Measurements from ENCODE around the gene ADD1. TPM values are rescaled to one million over a fixed set of nuclear protein-coding genes. Genes with fewer than 3 reads are reported as not detected.
"Not testable (repeated sequence)": the region's sequence is repeated elsewhere in the genome, so short reads cannot be mapped to it uniquely, and the experiment has no call there.

Gene ADD1
- total RNA-seq, 1 experiment from 2014 or later: 232 TPM

GRCh38 chr4:2944091-2944482, 100.4 kb downstream of the ADD1 start:
- TF ChIP-seq, protein P1, sequence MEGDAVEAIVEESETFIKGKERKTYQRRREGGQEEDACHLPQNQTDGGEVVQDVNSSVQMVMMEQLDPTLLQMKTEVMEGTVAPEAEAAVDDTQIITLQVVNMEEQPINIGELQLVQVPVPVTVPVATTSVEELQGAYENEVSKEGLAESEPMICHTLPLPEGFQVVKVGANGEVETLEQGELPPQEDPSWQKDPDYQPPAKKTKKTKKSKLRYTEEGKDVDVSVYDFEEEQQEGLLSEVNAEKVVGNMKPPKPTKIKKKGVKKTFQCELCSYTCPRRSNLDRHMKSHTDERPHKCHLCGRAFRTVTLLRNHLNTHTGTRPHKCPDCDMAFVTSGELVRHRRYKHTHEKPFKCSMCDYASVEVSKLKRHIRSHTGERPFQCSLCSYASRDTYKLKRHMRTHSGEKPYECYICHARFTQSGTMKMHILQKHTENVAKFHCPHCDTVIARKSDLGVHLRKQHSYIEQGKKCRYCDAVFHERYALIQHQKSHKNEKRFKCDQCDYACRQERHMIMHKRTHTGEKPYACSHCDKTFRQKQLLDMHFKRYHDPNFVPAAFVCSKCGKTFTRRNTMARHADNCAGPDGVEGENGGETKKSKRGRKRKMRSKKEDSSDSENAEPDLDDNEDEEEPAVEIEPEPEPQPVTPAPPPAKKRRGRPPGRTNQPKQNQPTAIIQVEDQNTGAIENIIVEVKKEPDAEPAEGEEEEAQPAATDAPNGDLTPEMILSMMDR (conservative IDR thresholded peaks at IDR 0.05; ENCODE audit: low read depth, low read length): no peak
- no peak for TF ChIP-seq EZH2 (IDR thresholded peaks at IDR 0.05; ENCODE audit: borderline replicate concordance, low read depth, low read length, poor library complexity, severe bottlenecking)
- no peaks in the 10 kb centered on the region for H3K9me3 ChIP-seq (ENCODE audit: low read depth, low read length, poor library complexity, severe bottlenecking)
- no peak for DNase-seq (ENCODE audit: low spot score)
- H3K4me3 ChIP-seq (ENCODE audit: low read depth, low read length, poor library complexity, severe bottlenecking): no peak overlapping the region
- H3K4me1 ChIP-seq (ENCODE audit: insufficient read depth, low read length, poor library complexity, severe bottlenecking): no peaks in the 10 kb centered on the region
- intact Hi-C loops (cut with micrococcal nuclease; ENCODE audit: unreplicated experiment): no loop called here
- H3K36me3 ChIP-seq (ENCODE audit: insufficient read depth, low read length, poor library complexity, severe bottlenecking): peaks cover 81% of the 10 kb centered on the region
- ChIA-PET CTCF (no interaction called here), POLR2A (ENCODE audit: low non-redundant PET) (interaction anchor here (0.7 kb wide), 1 partner anchor 150 kb away, joined by 4 read pairs; no protein-coding TSS in a partner anchor)
- H3K27ac ChIP-seq (ENCODE audit: low read depth, low read length, poor library complexity, severe bottlenecking): no peak overlapping the region
- BruUV-seq (replicated peaks): no TSS peak
- H3K27me3 ChIP-seq (replicated peaks; ENCODE audit: insufficient read depth, low read depth, low read length, poor library complexity): no peaks in the 10 kb centered on the region

DNA sequence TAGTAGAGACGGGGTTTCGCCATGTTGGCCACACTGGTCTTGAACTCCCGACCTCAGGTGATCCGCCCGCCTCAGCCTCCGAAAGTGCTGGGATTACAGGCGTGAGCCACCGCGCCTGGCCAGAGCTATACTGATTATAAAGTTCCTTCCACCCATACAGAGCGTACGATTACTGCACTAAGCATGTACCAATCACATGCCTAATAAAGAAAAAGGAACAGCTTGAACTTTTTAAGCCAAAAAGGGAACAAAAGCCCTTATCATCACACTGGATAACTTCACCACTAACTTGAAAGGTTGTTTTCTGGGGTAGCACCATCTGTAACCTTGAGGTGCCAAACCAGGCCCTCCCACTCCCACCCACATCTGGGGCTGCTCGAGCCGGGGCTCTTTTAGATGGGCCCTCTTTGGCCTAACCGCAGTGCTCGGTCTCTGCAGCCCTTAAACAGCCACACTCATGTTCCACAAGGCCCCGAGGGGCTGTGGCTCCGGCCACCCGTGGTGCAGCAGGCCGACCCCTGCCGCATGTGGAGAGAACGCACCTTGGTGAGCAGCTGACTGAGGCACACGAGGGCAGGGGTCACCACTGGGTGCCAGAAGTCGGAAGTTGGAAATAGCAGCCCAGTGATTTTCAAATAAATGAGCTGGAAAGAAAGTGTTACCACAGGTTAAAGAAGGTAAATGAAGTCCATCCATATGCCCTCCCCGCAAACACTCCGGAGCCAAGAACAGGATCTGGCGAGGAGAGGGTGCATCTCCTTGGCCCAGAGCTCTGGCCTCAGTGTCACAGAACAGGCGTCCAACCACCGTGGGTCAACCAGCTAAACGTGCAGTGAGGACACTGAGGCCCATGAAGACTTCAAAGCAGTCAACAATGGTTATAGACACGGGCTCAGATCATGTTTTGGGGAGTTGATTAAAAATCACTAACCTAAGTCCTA, 101.2 kb downstream of the ADD1 start:
- Histone ChIP-seq H3K4me3 (ENCODE audit: low read depth, low read length, poor library complexity, severe bottlenecking) (no peak overlapping the region), H3K27me3 (replicated peaks; ENCODE audit: insufficient read depth, low read depth, low read length, poor library complexity) (no peaks in the 10 kb centered on the region), H3K36me3 (ENCODE audit: insufficient read depth, low read length, poor library complexity, severe bottlenecking) (peaks cover 81% of the 10 kb centered on the region), H3K27ac (ENCODE audit: low read depth, low read length, poor library complexity, severe bottlenecking) (no peak overlapping the region), H3K9me3 (ENCODE audit: low read depth, low read length, poor library complexity, severe bottlenecking) (no peaks in the 10 kb centered on the region), H3K4me1 (ENCODE audit: insufficient read depth, low read length, poor library complexity, severe bottlenecking) (no peaks in the 10 kb centered on the region)
- no TSS peak for BruUV-seq (replicated peaks)
- ChIA-PET CTCF (no interaction called here), POLR2A (ENCODE audit: low non-redundant PET) (interaction anchor here (0.7 kb wide), 1 partner anchor 151 kb away, joined by 4 read pairs; no protein-coding TSS in a partner anchor)
- TF ChIP-seq, protein P1 (conservative IDR thresholded peaks at IDR 0.05; ENCODE audit: low read depth, low read length): no peak
- TF ChIP-seq EZH2 (IDR thresholded peaks at IDR 0.05; ENCODE audit: borderline replicate concordance, low read depth, low read length, poor library complexity, severe bottlenecking): no peak
- intact Hi-C loops (cut with micrococcal nuclease; ENCODE audit: unreplicated experiment): no loop called here
- no peak for DNase-seq (ENCODE audit: low spot score)

- H3K4me1 ChIP-seq (ENCODE audit: insufficient read depth, low read length, poor library complexity, severe bottlenecking); intact Hi-C loops (cut with micrococcal nuclease; ENCODE audit: unreplicated experiment); H3K9me3 ChIP-seq (ENCODE audit: low read depth, low read length, poor library complexity, severe bottlenecking); H3K27ac ChIP-seq (ENCODE audit: low read depth, low read length, poor library complexity, severe bottlenecking); H3K4me3 ChIP-seq (ENCODE audit: low read depth, low read length, poor library complexity, severe bottlenecking); BruUV-seq (replicated peaks); DNase-seq (ENCODE audit: low spot score); CTCF ChIA-PET; H3K27me3 ChIP-seq (replicated peaks; ENCODE audit: insufficient read depth, low read depth, low read length, poor library complexity); POLR2A ChIA-PET (ENCODE audit: low non-redundant PET): not testable (repeated sequence)
- H3K36me3 ChIP-seq (ENCODE audit: insufficient read depth, low read length, poor library complexity, severe bottlenecking): peaks cover 83% of the 10 kb centered on the region
Observed at GRCh38 chr4:2945619-2946604, 102.3 kb downstream of the ADD1 start.
